HG02763 (cell line): ENCODE data around the gene NPBWR2.
"Not testable (repeated sequence)": the region's sequence is repeated elsewhere in the genome, so short reads cannot be mapped to it uniquely, and the experiment has no call there.

Experiments used
- ATAC-seq: cut with Tn5 transposase; IDR thresholded peaks from one replicate; pipeline ENCODE4 v1.9.1; 2021; ENCODE audit warnings: mild to moderate bottlenecking, moderate library complexity; ENCODE audit not compliant: unreplicated experiment

Gene NPBWR2

GRCh38 chr20:64144144-64144912, 37.0 kb upstream of the NPBWR2 start:
- ATAC-seq, result no peak

GRCh38 chr20:64143018-64143801, 35.8 kb upstream of the NPBWR2 start:
- ATAC-seq, result no peak

GRCh38 chr20:64142590-64142989, 35.2 kb upstream of the NPBWR2 start:
- no peak for ATAC-seq

- no peak for ATAC-seq
These were observed 33.6 kb upstream of the NPBWR2 start for GRCh38 chr20:64140956-64141355.

GRCh38 chr20:64140061-64140931, 32.9 kb upstream of the NPBWR2 start:
- ATAC-seq, result no peak

- ATAC-seq, result no peak
These were observed 32.1 kb upstream of the NPBWR2 start for GRCh38 chr20:64139199-64140060.

GRCh38 chr20:64138276-64138815, 31.0 kb upstream of the NPBWR2 start:
- no peak for ATAC-seq

GRCh38 chr20:64137598-64138031, 30.2 kb upstream of the NPBWR2 start:
- no peak for ATAC-seq

GRCh38 chr20:64136004-64136710, 28.8 kb upstream of the NPBWR2 start:
- no peak for ATAC-seq

- ATAC-seq, result not testable (repeated sequence)
These were observed 27.4 kb upstream of the NPBWR2 start for GRCh38 chr20:64134744-64135143.

GRCh38 chr20:64133951-64134407, 26.6 kb upstream of the NPBWR2 start:
- no peak for ATAC-seq

GRCh38 chr20:64131406-64131805, 24.0 kb upstream of the NPBWR2 start:
- no peak for ATAC-seq

GRCh38 chr20:64130876-64131275, 23.5 kb upstream of the NPBWR2 start:
- no peak for ATAC-seq

- no peak for ATAC-seq
These were observed 22.9 kb upstream of the NPBWR2 start for GRCh38 chr20:64130271-64130670.

GRCh38 chr20:64129146-64129782, 21.9 kb upstream of the NPBWR2 start:
- ATAC-seq, result no peak

- ATAC-seq, result not testable (repeated sequence)
These were observed 16.2 kb upstream of the NPBWR2 start for GRCh38 chr20:64123517-64123916.

GRCh38 chr20:64122927-64123326, 15.6 kb upstream of the NPBWR2 start:
- ATAC-seq, result not testable (repeated sequence)

GRCh38 chr20:64121586-64121985, 14.2 kb upstream of the NPBWR2 start:
- no peak for ATAC-seq
